Panc1 (cell line): Measurements from ENCODE around the gene YWHAQ. TPM values are rescaled to one million over a fixed set of nuclear protein-coding genes. Genes with fewer than 3 reads are reported as not detected.

Source experiments
- ATAC-seq: fragments of 200-7000 bp; cut with Tn5 transposase; 2 replicates; pipeline ENCODE4 v1.9.1; 2020; ENCODE audit warnings: mild to moderate bottlenecking, moderate library complexity
- Bru-seq: library from RNA; stranded (reverse); fragments of 400-500 nt; gene quantifications from one replicate; lab custom pipeline; 2021; lab: Mats Ljungman, UMichigan
- BruChase-seq, 2 experiments: library from RNA; stranded (reverse); fragments of 400-500 nt; gene quantifications; one replicate each; lab custom pipeline; 2021; lab: Mats Ljungman, UMichigan
- BruUV-seq: library from RNA; stranded (reverse); fragments of 400-500 nt; replicated peaks from 2 replicates; lab custom pipeline; 2021; lab: Mats Ljungman, UMichigan
- CTCF ChIA-PET: fragments of 300-600 bp; sonication (Branson Sonifier 250); formaldehyde crosslinking; loops from one replicate; lab custom pipeline; 2022; ENCODE audit warnings: antibody characterized with exemption; lab: Charles Lee
- POLR2A ChIA-PET: fragments of 300-600 bp; sonication (Branson Sonifier 250); formaldehyde crosslinking; loops from one replicate; lab custom pipeline; 2022; ENCODE audit warnings: antibody characterized with exemption; lab: Charles Lee
- DNase-seq: peaks from one replicate; pipeline ENCODE4 v3.0.0-alpha.2; 2010; ENCODE audit warnings: low read depth, low spot score
- H3K27ac ChIP-seq: 2 replicates; pipeline ENCODE4 v1.5.1; 2011; ENCODE audit warnings: mild to moderate bottlenecking, low read length, inconsistent platforms
- H3K27me3 ChIP-seq: fragments of 200-500 bp; sonication (Bioruptor generic); 2 replicates; pipeline ENCODE4 v1.6.0; 2014; ENCODE audit warnings: low read length, inconsistent platforms; ENCODE audit not compliant: control insufficient read depth, insufficient read depth
- H3K36me3 ChIP-seq: fragments of 200-500 bp; sonication (Bioruptor generic); 2 replicates; pipeline ENCODE4 v1.5.1; 2014; ENCODE audit warnings: inconsistent platforms, mild to moderate bottlenecking, low read length, moderate library complexity; ENCODE audit not compliant: control insufficient read depth, insufficient read depth
- H3K4me1 ChIP-seq: 2 replicates; pipeline ENCODE4 v1.5.1; 2011; ENCODE audit warnings: inconsistent platforms, mild to moderate bottlenecking, low read length, moderate library complexity; ENCODE audit not compliant: control insufficient read depth, insufficient read depth
- H3K4me3 ChIP-seq, 2 experiments: 2 replicates each; pipeline ENCODE4 v1.5.1; 2011 to 2012; ENCODE audit warnings: low read depth in 2 of 2, low read length in 2 of 2, mild to moderate bottlenecking in 2 of 2, inconsistent platforms in 1 of 2, moderate library complexity in 1 of 2
- H3K9me3 ChIP-seq: fragments of 200-500 bp; sonication (Bioruptor generic); 2 replicates; pipeline ENCODE4 v1.5.1; 2014; ENCODE audit warnings: low read depth, mild to moderate bottlenecking, inconsistent platforms, low read length, moderate library complexity; ENCODE audit not compliant: control insufficient read depth, insufficient read depth
- POLR2AphosphoS5 ChIP-seq: IDR thresholded peaks from 2 replicates; pipeline ENCODE4 v1.6.1; 2012; ENCODE audit warnings: mild to moderate bottlenecking, low read depth, low read length, moderate library complexity
- SIN3A ChIP-seq: IDR thresholded peaks from 2 replicates; pipeline ENCODE4 v1.6.1; 2012; ENCODE audit warnings: low read depth, mild to moderate bottlenecking, low read length, moderate library complexity, borderline replicate concordance; ENCODE audit not compliant: insufficient read depth
- TCF7L2 ChIP-seq: IDR thresholded peaks from 2 replicates; pipeline ENCODE4 v1.6.1; 2011; ENCODE audit warnings: mild to moderate bottlenecking, low read depth, low read length, inconsistent platforms
- in situ Hi-C: cut with HindIII; loops from 2 replicates; pipeline ENCODE4 v1.10.0; 2016; ENCODE audit warnings: low sequenced_read_pairs, low pct_unique_long_range_greater_than_20kb
- intact Hi-C: fragments of 100-400 bp; cut with micrococcal nuclease; formaldehyde crosslinking; loops from one replicate; pipeline ENCODE4 v1.10.0; 2022; ENCODE audit not compliant: unreplicated experiment
- long read RNA-seq: library from polyadenylated mRNA; unstranded; transcript quantifications from one replicate; pipeline ENCODE4 v2.0.0, GENCODE V29; 2021; ENCODE audit not compliant: unreplicated experiment
- polyA plus RNA-seq: library from polyadenylated mRNA; unstranded; fragments of >200 nt; gene quantifications from one replicate; pipeline ENCODE4 v1.2.1, GENCODE V29; 2012; ENCODE audit warnings: missing spikeins; ENCODE audit not compliant: insufficient read length
- total RNA-seq: library from RNA; stranded (reverse); gene quantifications from one replicate; pipeline ENCODE4 v1.2.1, GENCODE V29; 2021; ENCODE audit not compliant: unreplicated experiment
- TF ChIP-seq, protein P1 (sequence below), 2 experiments: IDR thresholded peaks; 2 replicates each; pipeline ENCODE4 v1.6.1; 2011 to 2012; ENCODE audit warnings: low read depth in 2 of 2, control low read depth in 1 of 2, low read length in 1 of 2, mild to moderate bottlenecking in 1 of 2, moderate library complexity in 1 of 2; ENCODE audit not compliant: insufficient read depth in 1 of 2
- TF ChIP-seq, protein P2 (sequence below): fragments of 450-650 bp; IDR thresholded peaks from 2 replicates; pipeline ENCODE4 v1.5.1; 2017; ENCODE audit warnings: mild to moderate bottlenecking

YWHAQ gene
- 683 TPM for total RNA-seq
- 719 TPM for polyA plus RNA-seq
- Bru-seq, nascent RNA = percentile 98 among the genes with signal in this experiment
- percentile 95 among the genes with signal in this experiment for BruChase-seq, experiment 1, labeled RNA remaining after a 2-hour chase
- BruChase-seq, experiment 2, labeled RNA remaining after a 6-hour chase = percentile 98 among the genes with signal in this experiment
- long read RNA-seq, transcript YWHAQ-201 (6 exons, 2,208 nt) = major isoform, 1,077 of 1,653 reads
- long read RNA-seq, transcript YWHAQ-202 (5 exons, 2,216 nt) = minor isoform, 370 of 1,653 reads
- long read RNA-seq, partial matches to known transcripts = 162 of 1,653 reads
- long read RNA-seq, other reads (novel, unspliced or antisense) = 44 of 1,653 reads

DNA sequence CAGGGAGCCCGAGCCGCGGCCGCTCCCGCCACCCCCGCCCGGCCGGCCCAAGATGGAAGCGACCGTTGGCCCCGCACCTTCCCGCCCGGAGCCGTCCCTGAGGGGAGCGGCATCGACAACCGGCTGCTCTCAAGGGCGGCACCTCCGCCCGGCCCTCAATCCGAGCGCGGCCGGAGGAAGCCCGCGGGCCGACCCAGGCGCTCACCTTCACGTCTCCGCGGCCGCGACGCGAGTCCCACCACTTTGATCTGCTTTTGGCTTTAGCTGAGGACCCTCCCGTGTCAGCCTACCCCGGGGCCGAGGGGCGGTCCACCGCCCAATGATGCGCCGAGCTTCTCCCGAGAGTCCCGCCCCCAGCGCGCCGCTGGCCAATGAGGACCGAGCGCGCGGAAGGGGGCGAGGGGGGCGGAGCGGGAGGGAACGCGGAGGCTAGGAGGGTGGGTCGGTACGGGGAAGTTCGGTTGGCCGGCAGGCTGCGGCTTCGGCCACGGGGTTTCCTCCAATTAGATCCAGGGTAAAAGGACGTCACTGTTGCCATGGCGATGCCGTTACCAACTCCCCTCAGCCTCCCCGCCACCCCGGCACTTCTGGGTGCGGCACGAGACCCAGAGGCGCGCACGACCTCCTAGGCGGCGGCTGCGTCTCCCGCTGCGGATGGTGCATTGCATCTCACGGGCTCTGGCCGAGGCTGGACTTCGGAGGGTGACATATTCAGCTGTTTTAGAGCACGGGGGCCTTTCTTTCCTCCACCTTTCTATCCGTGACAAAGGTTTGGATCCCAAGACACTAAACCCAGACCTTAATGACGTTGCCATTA lies at the start of gene YWHAQ:
Gene YWHAQ (minus strand): TSS at position 262 of the 817 bp plus-strand sequence. CDS start 545 bp downstream, outside the sequence.
- intact Hi-C loops = loop anchor here (10.0 kb wide), 1 partner anchor 164 kb away; no protein-coding TSS in a partner anchor
- H3K4me1 ChIP-seq = peaks cover 65% of the 10 kb centered on the region
- H3K27ac ChIP-seq = peak within 1 kb of the TSS; percentile 93
- TF ChIP-seq TCF7L2 = peak; percentile 96
- TF ChIP-seq, protein P1, sequence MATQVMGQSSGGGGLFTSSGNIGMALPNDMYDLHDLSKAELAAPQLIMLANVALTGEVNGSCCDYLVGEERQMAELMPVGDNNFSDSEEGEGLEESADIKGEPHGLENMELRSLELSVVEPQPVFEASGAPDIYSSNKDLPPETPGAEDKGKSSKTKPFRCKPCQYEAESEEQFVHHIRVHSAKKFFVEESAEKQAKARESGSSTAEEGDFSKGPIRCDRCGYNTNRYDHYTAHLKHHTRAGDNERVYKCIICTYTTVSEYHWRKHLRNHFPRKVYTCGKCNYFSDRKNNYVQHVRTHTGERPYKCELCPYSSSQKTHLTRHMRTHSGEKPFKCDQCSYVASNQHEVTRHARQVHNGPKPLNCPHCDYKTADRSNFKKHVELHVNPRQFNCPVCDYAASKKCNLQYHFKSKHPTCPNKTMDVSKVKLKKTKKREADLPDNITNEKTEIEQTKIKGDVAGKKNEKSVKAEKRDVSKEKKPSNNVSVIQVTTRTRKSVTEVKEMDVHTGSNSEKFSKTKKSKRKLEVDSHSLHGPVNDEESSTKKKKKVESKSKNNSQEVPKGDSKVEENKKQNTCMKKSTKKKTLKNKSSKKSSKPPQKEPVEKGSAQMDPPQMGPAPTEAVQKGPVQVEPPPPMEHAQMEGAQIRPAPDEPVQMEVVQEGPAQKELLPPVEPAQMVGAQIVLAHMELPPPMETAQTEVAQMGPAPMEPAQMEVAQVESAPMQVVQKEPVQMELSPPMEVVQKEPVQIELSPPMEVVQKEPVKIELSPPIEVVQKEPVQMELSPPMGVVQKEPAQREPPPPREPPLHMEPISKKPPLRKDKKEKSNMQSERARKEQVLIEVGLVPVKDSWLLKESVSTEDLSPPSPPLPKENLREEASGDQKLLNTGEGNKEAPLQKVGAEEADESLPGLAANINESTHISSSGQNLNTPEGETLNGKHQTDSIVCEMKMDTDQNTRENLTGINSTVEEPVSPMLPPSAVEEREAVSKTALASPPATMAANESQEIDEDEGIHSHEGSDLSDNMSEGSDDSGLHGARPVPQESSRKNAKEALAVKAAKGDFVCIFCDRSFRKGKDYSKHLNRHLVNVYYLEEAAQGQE (IDR thresholded peaks at IDR 0.05; ENCODE audit: insufficient read depth in 1 of 2, low read depth in 2 of 2, low read length in 1 of 2) = 0 out of 4 replicates have a peak, but pooled peaks of 1 of the 2 experiments have one; percentile 6
- peak; percentile 98 for TF ChIP-seq POLR2AphosphoS5
- TF ChIP-seq SIN3A = 0 out of 2 replicates have a peak, but pooled peaks have one; percentile 46
- TF ChIP-seq, protein P2, sequence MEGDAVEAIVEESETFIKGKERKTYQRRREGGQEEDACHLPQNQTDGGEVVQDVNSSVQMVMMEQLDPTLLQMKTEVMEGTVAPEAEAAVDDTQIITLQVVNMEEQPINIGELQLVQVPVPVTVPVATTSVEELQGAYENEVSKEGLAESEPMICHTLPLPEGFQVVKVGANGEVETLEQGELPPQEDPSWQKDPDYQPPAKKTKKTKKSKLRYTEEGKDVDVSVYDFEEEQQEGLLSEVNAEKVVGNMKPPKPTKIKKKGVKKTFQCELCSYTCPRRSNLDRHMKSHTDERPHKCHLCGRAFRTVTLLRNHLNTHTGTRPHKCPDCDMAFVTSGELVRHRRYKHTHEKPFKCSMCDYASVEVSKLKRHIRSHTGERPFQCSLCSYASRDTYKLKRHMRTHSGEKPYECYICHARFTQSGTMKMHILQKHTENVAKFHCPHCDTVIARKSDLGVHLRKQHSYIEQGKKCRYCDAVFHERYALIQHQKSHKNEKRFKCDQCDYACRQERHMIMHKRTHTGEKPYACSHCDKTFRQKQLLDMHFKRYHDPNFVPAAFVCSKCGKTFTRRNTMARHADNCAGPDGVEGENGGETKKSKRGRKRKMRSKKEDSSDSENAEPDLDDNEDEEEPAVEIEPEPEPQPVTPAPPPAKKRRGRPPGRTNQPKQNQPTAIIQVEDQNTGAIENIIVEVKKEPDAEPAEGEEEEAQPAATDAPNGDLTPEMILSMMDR = no peak
- DNase-seq (peak; percentile 94), ATAC-seq (peak; percentile 92)
- in situ Hi-C loops = no loop called here
- BruUV-seq = no TSS peak
- H3K9me3 ChIP-seq = no peaks in the 10 kb centered on the region
- peaks cover 10% of the 10 kb centered on the region for H3K36me3 ChIP-seq
- peak within 1 kb of the TSS; percentile 65 to 91 for H3K4me3 ChIP-seq
- POLR2A ChIA-PET = interaction anchor here (0.6 to 1.9 kb wide), 6 partner anchors 26 to 356 kb away, joined by 3 to 9 read pairs (median 4); partner anchors contain the start of gene ADAM17
- H3K27me3 ChIP-seq = no peaks in the 10 kb centered on the region
- CTCF ChIA-PET = interaction anchor here (0.9 kb wide), 1 partner anchor 183 kb away, joined by 4 read pairs; no protein-coding TSS in a partner anchor

DNA sequence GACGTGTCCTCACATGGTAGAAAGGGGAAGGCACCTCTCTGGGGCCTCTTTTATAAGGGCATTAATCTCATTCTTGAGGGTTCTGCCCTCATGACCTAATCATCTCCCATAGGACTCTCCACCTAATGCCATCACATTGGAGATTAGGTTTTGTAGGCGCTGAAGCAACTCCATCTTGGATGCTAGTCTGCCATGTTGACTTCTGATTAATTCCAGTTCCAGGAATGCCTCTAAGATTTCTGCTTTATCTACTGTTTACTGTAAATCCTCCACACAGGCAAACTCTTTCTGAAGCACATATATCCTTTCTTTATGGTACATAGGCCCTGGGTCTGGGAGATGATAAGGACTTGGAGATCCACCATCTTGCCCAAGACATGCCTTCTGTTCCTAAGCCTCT lies 49.3 kb upstream of the YWHAQ start:
- TF ChIP-seq, protein P1 (IDR thresholded peaks at IDR 0.05; ENCODE audit: insufficient read depth in 1 of 2, low read depth in 2 of 2, low read length in 1 of 2) = no peak
- TF ChIP-seq TCF7L2 = no peak
- no peak for TF ChIP-seq POLR2AphosphoS5
- TF ChIP-seq, protein P2 = no peak
- no peak for TF ChIP-seq SIN3A
- BruUV-seq = no TSS peak
- POLR2A ChIA-PET = no interaction called here
- Histone ChIP-seq H3K9me3 (no peaks in the 10 kb centered on the region), H3K4me1 (peaks cover 15% of the 10 kb centered on the region), H3K27me3 (no peaks in the 10 kb centered on the region), H3K36me3 (no peaks in the 10 kb centered on the region), H3K4me3 (no peak overlapping the region), H3K27ac (no peak overlapping the region)
- intact Hi-C loops = no loop called here
- in situ Hi-C loops = no loop called here
- DNase-seq (no peak), ATAC-seq (no peak)
- CTCF ChIA-PET = no interaction called here
